ENCODE data around the gene ZC3H18. TPM values are rescaled to one million over a fixed set of nuclear protein-coding genes. Genes with fewer than 3 reads are reported as not detected.
A peak's percentile ranks its signal among the peaks of the same experiment; 100 is the strongest.
"Not testable (repeated sequence)": the region's sequence is repeated elsewhere in the genome, so short reads cannot be mapped to it uniquely, and the experiment has no call there.

The ZC3H18 gene
- total RNA-seq, 1 experiment from 2014 or later = 21.0 TPM

DNA sequence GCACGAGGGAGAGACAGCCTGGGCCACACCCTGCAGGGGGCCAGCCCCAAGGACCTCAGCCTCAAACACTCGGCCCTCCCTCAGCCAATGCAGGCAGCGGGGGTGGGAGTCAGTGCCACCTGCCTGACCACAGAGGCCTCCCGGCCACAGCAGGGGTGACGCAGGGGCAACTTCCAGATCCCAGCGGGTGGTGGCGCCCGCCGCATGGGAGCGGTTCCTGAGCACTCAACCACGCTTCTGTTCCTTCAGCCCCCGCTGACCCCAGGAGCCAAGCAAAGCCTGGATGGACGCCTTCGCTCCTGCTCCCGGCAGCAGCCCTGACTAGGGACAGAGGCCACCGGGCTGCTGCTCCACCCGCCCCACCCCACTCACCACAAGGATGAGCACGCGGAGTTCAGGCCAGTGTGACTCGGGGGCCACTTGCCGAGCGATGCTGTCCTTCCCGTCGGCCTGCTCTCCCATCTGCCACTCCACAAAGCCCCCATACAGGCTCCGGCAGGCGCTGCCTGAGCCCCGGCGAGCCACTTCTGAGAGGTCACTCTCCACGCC lies 85.6 kb downstream of the ZC3H18 start:
- DNase-seq = no peak
- Histone ChIP-seq H3K4me1 (peaks cover 3% of the 10 kb centered on the region; the same call in 1 of the 2 replicates), H3K4me3 (no peak overlapping the region), H3K27ac (no peak overlapping the region), H3K9me3 (replicated peaks) (no peaks in the 10 kb centered on the region), H3K27me3 (no peaks in the 10 kb centered on the region), H3K36me3 (no peaks in the 10 kb centered on the region)

DNA sequence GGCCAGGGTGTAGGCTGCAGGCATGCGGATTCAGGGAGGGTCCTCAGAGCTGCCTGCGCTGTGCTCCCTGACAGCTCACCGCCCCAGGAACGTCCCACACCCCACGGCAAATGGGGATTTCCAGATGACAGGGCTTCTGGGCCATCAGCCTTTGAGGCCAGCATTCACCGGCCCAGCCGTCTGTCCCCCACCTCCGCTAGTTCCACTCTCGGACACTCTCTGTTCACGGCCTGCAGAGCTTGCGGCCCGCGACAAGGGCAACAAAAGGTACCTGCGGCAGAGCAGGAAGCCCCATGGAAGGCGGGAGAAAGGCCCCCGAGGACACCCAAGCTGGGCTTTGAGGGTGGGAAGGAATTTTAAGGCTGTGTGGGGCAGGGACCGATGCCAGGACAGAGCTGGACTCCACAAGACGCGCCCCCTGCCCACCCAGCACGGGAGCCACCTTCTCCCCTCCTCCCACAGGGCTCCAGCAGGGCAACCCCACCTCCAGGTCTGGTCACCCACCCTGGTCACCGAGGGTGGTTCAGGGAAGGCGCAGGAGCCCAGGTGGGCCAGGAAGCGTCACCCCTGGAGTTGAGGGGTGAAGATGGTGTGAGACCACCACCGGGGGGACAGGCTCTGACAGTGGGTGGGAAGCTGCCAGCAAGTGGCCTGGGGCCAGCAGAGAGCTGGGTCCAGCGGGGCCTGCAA lies 86.2 kb downstream of the ZC3H18 start:
- Histone ChIP-seq H3K9me3 (replicated peaks) (no peaks in the 10 kb centered on the region), H3K27ac (no peak overlapping the region), H3K36me3 (no peaks in the 10 kb centered on the region), H3K4me1 (no peaks in the 10 kb centered on the region; the same call in 1 of the 2 replicates), H3K4me3 (no peak overlapping the region), H3K27me3 (no peaks in the 10 kb centered on the region)
- DNase-seq = no peak

DNA sequence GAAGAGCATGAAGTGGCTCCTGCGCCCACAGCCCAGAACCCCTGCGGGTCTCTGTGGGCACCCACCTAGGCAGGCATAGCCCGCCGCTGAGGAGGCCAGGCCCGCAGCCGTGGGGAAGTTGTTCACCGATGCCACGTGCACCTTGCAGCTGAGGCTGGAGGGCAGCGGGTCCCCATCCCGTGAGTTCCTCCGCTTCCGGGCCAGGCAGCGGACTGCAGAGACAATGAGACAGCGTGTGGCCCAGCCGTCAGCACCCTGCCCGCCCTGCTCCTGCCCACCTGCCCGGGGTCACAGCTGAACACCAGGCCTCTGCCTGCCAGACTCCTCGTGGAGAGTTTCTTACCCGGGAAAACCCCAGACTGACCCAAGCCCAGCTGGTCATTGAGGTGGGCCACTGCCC lies 87.2 kb downstream of the ZC3H18 start:
- Histone ChIP-seq H3K36me3 (no peaks in the 10 kb centered on the region), H3K4me3 (no peak overlapping the region), H3K27ac (no peak overlapping the region), H3K4me1 (no peaks in the 10 kb centered on the region), H3K27me3 (no peaks in the 10 kb centered on the region), H3K9me3 (replicated peaks) (no peaks in the 10 kb centered on the region)
- DNase-seq = no peak

GRCh38 chr16:88658714-88659113 lies 88.5 kb downstream of the ZC3H18 start:
- Histone ChIP-seq H3K27me3 (no peaks in the 10 kb centered on the region), H3K4me3 (no peak overlapping the region), H3K36me3 (no peaks in the 10 kb centered on the region), H3K4me1 (no peaks in the 10 kb centered on the region), H3K9me3 (replicated peaks) (no peaks in the 10 kb centered on the region), H3K27ac (no peak overlapping the region)
- no peak for DNase-seq

DNA sequence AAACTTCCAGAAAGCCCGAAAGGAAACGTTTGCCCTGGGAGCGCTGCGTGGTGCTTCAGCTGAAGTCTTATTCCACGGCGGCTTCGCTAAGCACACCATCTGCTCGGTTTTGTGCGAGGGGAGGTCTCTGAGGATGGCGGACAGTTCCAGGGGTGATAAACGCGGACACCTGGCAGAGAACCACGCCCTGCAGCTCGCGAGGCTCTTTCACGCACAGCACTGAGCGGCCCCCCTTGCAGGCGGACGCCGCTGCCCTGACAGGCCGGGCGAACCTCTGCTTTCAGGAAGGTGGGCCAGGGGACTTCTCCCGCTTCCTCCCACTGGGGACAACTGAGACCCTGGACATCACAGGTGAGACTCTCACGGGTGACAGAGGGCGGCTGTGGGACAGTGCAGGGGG lies 89.0 kb downstream of the ZC3H18 start:
- H3K27ac ChIP-seq = no peak overlapping the region
- no peak overlapping the region for H3K4me3 ChIP-seq
- no peaks in the 10 kb centered on the region for H3K36me3 ChIP-seq
- H3K27me3 ChIP-seq = no peaks in the 10 kb centered on the region
- H3K4me1 ChIP-seq = no peaks in the 10 kb centered on the region
- H3K9me3 ChIP-seq (replicated peaks) = no peaks in the 10 kb centered on the region
- DNase-seq = no peak

DNA sequence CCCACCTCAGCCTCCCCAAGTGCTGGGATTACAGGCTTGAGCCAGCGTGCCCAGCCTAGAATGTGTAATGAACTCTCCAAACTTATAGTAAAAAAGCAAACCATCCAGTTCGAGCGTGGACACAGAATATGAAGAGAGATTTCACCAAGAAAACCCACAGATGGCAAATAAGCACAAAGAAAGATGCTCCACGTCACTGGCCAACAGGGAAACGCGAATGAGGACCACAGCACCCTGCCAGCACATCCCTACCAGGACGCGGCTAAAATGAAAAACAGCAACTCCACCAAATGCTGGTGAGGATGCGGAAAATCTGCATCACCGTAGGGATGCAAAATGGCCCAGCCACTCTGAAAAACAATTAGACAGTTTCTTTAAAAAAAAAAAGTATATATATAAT lies 91.3 kb downstream of the ZC3H18 start:
- Histone ChIP-seq H3K27me3 (no peaks in the 10 kb centered on the region), H3K9me3 (replicated peaks) (no peaks in the 10 kb centered on the region), H3K4me3 (no peak overlapping the region), H3K36me3 (no peaks in the 10 kb centered on the region), H3K27ac (no peak overlapping the region), H3K4me1 (no peaks in the 10 kb centered on the region)
- DNase-seq = no peak

DNA sequence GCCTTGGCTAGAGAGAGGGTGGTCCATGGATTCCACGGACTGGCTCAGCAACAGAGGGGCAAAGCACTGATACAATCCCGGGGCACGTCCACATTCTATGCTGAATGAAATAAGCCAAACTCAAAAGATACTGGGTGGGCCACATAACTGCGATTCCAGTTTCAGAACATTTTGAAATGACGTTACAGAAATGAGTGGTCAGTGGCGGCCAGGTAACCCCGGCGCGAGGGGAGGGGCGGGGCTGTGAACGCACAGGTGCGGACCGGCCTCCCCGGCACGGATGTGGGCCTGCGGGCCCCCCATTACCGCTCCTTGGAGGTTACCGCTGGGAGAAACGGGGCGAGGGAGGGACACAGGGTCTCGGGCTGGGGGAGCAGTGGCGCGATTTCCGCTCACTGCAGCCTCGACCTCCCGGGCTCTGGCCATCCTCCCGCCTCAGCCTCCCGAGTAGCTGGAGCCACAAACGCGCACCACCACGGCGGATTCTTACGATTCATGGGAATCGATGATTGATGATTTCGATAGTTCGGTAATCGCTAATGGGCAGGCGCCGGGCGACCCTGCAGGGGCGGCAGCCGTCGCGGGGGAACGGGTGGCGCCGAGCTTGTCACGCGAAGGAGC lies 92.1 kb downstream of the ZC3H18 start:
- Histone ChIP-seq H3K27me3 (no peaks in the 10 kb centered on the region), H3K27ac (no peak overlapping the region), H3K4me3 (peak overlapping the region; percentile 87), H3K4me1 (no peaks in the 10 kb centered on the region), H3K36me3 (no peaks in the 10 kb centered on the region), H3K9me3 (replicated peaks) (no peaks in the 10 kb centered on the region)
- no peak for DNase-seq

- DNase-seq = peak; percentile 93 to 94
- H3K27ac ChIP-seq = no peak within 1 kb of the TSS; the same call in 1 of the 2 replicates
- H3K9me3 ChIP-seq (replicated peaks) = no peaks in the 10 kb centered on the region
- peak within 1 kb of the TSS; percentile 87 for H3K4me3 ChIP-seq
- H3K27me3 ChIP-seq = no peaks in the 10 kb centered on the region
- no peaks in the 10 kb centered on the region for H3K4me1 ChIP-seq
- no peaks in the 10 kb centered on the region for H3K36me3 ChIP-seq
Observed at GRCh38 chr16:88662843-88663606, 92.8 kb downstream of the ZC3H18 start, which contains the start of gene MVD. Gene MVD (minus strand): TSS chr16:88663091. CDS start chr16:88663080, 11 bp downstream.

DNA sequence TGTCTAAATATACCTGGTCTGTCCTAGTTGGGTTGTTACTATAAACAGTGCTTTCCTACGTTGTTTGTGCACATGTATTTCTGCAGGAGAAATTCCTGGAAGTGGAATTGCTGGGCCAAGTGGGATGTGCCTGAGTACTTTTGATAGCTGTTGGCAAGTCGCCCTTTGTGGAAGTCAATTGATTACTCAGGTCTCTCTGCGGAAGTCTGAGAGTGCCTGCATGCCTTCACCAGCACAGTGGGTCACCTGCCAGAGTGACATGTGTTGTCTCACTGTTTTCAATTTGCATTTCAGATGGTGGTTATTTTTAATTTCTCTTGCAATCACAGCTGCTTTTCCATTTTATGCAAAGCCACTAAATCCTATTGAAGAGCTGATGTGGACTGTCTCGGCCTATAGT lies 94.9 kb downstream of the ZC3H18 start:
- Histone ChIP-seq H3K27me3 (no peaks in the 10 kb centered on the region), H3K9me3 (replicated peaks) (no peaks in the 10 kb centered on the region), H3K4me3 (no peak overlapping the region), H3K36me3 (no peaks in the 10 kb centered on the region), H3K4me1 (no peaks in the 10 kb centered on the region), H3K27ac (no peak overlapping the region)
- no peak for DNase-seq

- Histone ChIP-seq H3K9me3 (replicated peaks) (no peaks in the 10 kb centered on the region), H3K27me3 (no peaks in the 10 kb centered on the region), H3K4me3 (no peak overlapping the region), H3K36me3 (no peaks in the 10 kb centered on the region), H3K27ac (no peak overlapping the region), H3K4me1 (no peaks in the 10 kb centered on the region)
- DNase-seq = no peak
Observed at GRCh38 chr16:88665570-88665969, 95.4 kb downstream of the ZC3H18 start.

GRCh38 chr16:88667461-88667860 lies 97.3 kb downstream of the ZC3H18 start:
- H3K9me3 ChIP-seq (replicated peaks) = no peaks in the 10 kb centered on the region
- peak; percentile 36 to 37 for DNase-seq
- no peak overlapping the region for H3K4me3 ChIP-seq
- no peak overlapping the region for H3K27ac ChIP-seq
- no peaks in the 10 kb centered on the region for H3K36me3 ChIP-seq
- H3K4me1 ChIP-seq = no peaks in the 10 kb centered on the region
- H3K27me3 ChIP-seq = no peaks in the 10 kb centered on the region

DNA sequence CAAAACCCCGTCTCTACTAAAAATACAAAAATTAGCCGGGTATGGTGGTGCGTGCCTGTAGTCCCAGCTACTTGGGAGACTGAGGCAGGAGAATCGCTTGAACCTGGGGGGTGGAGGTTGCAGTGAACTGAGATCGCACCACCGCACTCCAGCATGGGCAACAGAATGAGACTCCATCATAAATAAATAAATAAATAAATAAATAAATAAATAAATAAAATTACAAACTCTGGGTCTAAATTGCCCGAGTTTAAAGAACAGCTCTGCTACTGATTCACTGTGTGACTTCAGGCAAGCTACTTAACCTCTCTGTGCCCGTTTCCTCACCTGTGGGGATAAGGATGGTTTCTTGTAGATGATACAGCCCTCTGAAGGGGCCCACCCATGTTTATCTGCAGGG lies 99.3 kb downstream of the ZC3H18 start:
- not testable (repeated sequence) for H3K27ac ChIP-seq; H3K4me1 ChIP-seq; H3K36me3 ChIP-seq; H3K9me3 ChIP-seq (replicated peaks); DNase-seq; H3K27me3 ChIP-seq; H3K4me3 ChIP-seq

- Histone ChIP-seq H3K4me3 (no peak overlapping the region), H3K27ac (no peak overlapping the region), H3K9me3 (replicated peaks) (no peaks in the 10 kb centered on the region), H3K4me1 (no peaks in the 10 kb centered on the region), H3K36me3 (no peaks in the 10 kb centered on the region), H3K27me3 (no peaks in the 10 kb centered on the region)
- no peak for DNase-seq
Observed at GRCh38 chr16:88669980-88670379, 99.8 kb downstream of the ZC3H18 start.

DNA sequence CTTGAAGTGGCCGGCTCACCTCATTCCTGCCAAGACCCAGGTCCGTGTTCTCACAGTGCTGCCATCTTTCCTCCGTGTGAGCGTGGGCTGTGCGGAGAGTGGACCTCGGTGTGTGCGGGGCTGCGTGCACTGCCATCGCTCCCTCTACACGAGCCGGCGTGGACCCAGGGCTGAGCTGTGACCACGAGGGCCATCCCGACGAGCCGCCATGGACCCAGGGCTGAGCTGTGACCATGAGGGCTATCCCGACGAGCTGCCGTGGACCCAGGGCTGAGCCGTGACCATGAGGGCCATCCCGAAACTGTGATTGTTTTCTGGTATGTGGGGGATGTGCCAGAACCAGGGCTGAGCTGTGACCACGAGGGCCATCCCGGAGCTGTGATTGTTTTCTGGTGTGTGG lies 101.6 kb downstream of the ZC3H18 start:
- Histone ChIP-seq H3K36me3 (no peaks in the 10 kb centered on the region), H3K4me1 (no peaks in the 10 kb centered on the region), H3K4me3 (no peak overlapping the region), H3K9me3 (replicated peaks) (no peaks in the 10 kb centered on the region), H3K27me3 (no peaks in the 10 kb centered on the region), H3K27ac (no peak overlapping the region)
- no peak for DNase-seq

DNA sequence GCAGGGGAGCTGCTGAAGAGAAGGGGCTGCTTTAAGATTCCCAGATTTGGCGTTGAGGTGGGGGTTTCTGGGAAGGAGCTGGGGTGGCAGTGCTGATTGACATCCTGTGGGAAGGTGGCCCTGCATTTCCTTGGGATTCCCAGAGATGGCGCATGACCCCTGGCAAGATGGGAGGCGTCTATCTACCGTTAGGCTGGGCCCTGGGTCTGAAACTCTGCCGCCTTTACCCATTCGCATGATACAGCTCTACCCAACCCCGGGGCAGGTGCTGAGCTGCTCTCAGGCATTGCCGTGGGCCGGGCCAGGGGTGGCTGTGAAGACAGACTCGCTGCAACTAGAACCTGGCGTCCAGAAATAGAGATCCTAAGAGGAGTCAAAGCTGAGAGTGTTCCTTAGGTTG lies 102.6 kb downstream of the ZC3H18 start:
- no peaks in the 10 kb centered on the region for H3K27me3 ChIP-seq
- no peak overlapping the region for H3K4me3 ChIP-seq
- H3K4me1 ChIP-seq = no peaks in the 10 kb centered on the region
- no peaks in the 10 kb centered on the region for H3K36me3 ChIP-seq
- no peak overlapping the region for H3K27ac ChIP-seq
- no peak for DNase-seq
- H3K9me3 ChIP-seq (replicated peaks) = no peaks in the 10 kb centered on the region

Data from SJCRH30 (cell line).